ENCODE data around the gene MRGPRF.

DNA sequence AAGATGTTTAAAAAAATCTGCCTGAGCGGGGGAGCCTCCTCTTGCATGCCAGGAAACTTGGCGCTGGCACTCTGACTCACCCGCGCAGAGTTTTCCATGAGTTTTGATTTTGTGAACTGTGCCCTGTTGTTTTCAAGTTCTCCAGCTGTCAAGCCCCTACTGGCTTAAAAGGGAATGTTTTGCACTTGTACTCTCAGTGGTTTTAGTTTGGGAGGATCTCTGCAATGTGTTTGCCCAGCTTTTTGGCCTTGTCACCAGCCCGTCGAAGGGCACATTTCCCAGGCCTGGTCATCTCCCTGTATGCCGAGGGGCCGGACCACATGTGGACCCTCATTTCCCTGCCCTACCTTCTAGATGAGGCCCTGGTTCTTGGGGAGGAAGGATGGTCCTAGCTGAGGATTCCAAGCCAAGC, 12.2 kb downstream of the MRGPRF start:
- TF ChIP-seq POLR2A (IDR thresholded peaks at IDR 0.05; ENCODE audit: low read depth, low read length) = no peak
- no peak for TF ChIP-seq POLR2AphosphoS5 (IDR thresholded peaks at IDR 0.05; ENCODE audit: low read depth, low read length)
